ENCODE data around the gene PIP4K2A. TPM values are rescaled to one million over a fixed set of nuclear protein-coding genes. Genes with fewer than 3 reads are reported as not detected.
"Not testable (repeated sequence)": the region's sequence is repeated elsewhere in the genome, so short reads cannot be mapped to it uniquely, and the experiment has no call there.

PIP4K2A gene
- total RNA-seq, 1 donor from 2014 or later = 34.9 TPM

- H3K27me3 ChIP-seq = no peaks in the 10 kb centered on the region
- no peaks in the 10 kb centered on the region for H3K36me3 ChIP-seq
- no peak for TF ChIP-seq CTCF (IDR thresholded peaks at IDR 0.05)
- intact Hi-C loops (cut with DNase I) = no loop called here
- H3K27ac ChIP-seq = no peak overlapping the region
- peaks cover 0 to 56% of the 10 kb centered on the region in 2 donors for H3K9me3 ChIP-seq
- no peaks in the 10 kb centered on the region for H3K4me1 ChIP-seq
- H3K4me3 ChIP-seq = no peak overlapping the region
- DNase-seq (ENCODE audit: low spot score in 2 of 2) = no peak
These were observed 186.9 kb downstream of the PIP4K2A start for GRCh38 chr10:22527520-22527919.

- H3K9me3 ChIP-seq = peaks cover 0 to 50% of the 10 kb centered on the region in 2 donors
- DNase-seq (ENCODE audit: low spot score in 2 of 2); H3K4me3 ChIP-seq; H3K4me1 ChIP-seq; H3K36me3 ChIP-seq; H3K27ac ChIP-seq; intact Hi-C loops (cut with DNase I); H3K27me3 ChIP-seq: not testable (repeated sequence)
These were observed 190.0 kb downstream of the PIP4K2A start for GRCh38 chr10:22524333-22524732.

GRCh38 chr10:22520645-22521044, 193.7 kb downstream of the PIP4K2A start:
- H3K9me3 ChIP-seq = peaks cover 0 to 27% of the 10 kb centered on the region in 2 donors
- intact Hi-C loops (cut with DNase I); DNase-seq (ENCODE audit: low spot score in 2 of 2); H3K27ac ChIP-seq; H3K27me3 ChIP-seq; H3K36me3 ChIP-seq; H3K4me1 ChIP-seq; H3K4me3 ChIP-seq: not testable (repeated sequence)

GRCh38 chr10:22518167-22518724, 196.1 kb downstream of the PIP4K2A start:
- no peak for DNase-seq (ENCODE audit: low spot score in 2 of 2)
- H3K4me1 ChIP-seq = no peaks in the 10 kb centered on the region
- no peaks in the 10 kb centered on the region for H3K36me3 ChIP-seq
- intact Hi-C loops (cut with DNase I) = no loop called here
- no peak overlapping the region for H3K4me3 ChIP-seq
- no peaks in the 10 kb centered on the region for H3K27me3 ChIP-seq
- H3K27ac ChIP-seq = no peak overlapping the region
- TF ChIP-seq CTCF (IDR thresholded peaks at IDR 0.05) = no peak
- H3K9me3 ChIP-seq = peaks cover 0 to 6% of the 10 kb centered on the region in 2 donors

GRCh38 chr10:22515009-22515408, 199.4 kb downstream of the PIP4K2A start:
- Histone ChIP-seq H3K27ac (no peak overlapping the region), H3K4me3 (no peak overlapping the region), H3K9me3 (no peaks in the 10 kb centered on the region), H3K4me1 (no peaks in the 10 kb centered on the region), H3K27me3 (no peaks in the 10 kb centered on the region), H3K36me3 (no peaks in the 10 kb centered on the region)
- intact Hi-C loops (cut with DNase I) = no loop called here
- no peak for DNase-seq (ENCODE audit: low spot score in 2 of 2)
- no peak for TF ChIP-seq CTCF (IDR thresholded peaks at IDR 0.05)

GRCh38 chr10:22514414-22514758, 200.0 kb downstream of the PIP4K2A start:
- H3K36me3 ChIP-seq; H3K4me1 ChIP-seq; DNase-seq (ENCODE audit: low spot score in 2 of 2); H3K4me3 ChIP-seq; H3K9me3 ChIP-seq; intact Hi-C loops (cut with DNase I); H3K27me3 ChIP-seq; H3K27ac ChIP-seq: not testable (repeated sequence)

- H3K27ac ChIP-seq; intact Hi-C loops (cut with DNase I); H3K4me1 ChIP-seq; DNase-seq (ENCODE audit: low spot score in 2 of 2); H3K27me3 ChIP-seq; H3K36me3 ChIP-seq; H3K9me3 ChIP-seq; H3K4me3 ChIP-seq: not testable (repeated sequence)
These were observed 200.6 kb downstream of the PIP4K2A start for GRCh38 chr10:22513483-22514413.

- H3K4me3 ChIP-seq; H3K27ac ChIP-seq; H3K4me1 ChIP-seq; H3K27me3 ChIP-seq; H3K9me3 ChIP-seq; intact Hi-C loops (cut with DNase I); H3K36me3 ChIP-seq; DNase-seq (ENCODE audit: low spot score in 2 of 2): not testable (repeated sequence)
These were observed 202.4 kb downstream of the PIP4K2A start for GRCh38 chr10:22512015-22512414.

GRCh38 chr10:22508214-22508613, 206.2 kb downstream of the PIP4K2A start:
- H3K36me3 ChIP-seq; intact Hi-C loops (cut with DNase I); H3K4me3 ChIP-seq; H3K27me3 ChIP-seq; H3K4me1 ChIP-seq; H3K27ac ChIP-seq; DNase-seq (ENCODE audit: low spot score in 2 of 2); H3K9me3 ChIP-seq: not testable (repeated sequence)
